GM21367 (cell line): ENCODE data around the gene OGG1.

Experiments used
- ATAC-seq: cut with Tn5 transposase; IDR thresholded peaks from one replicate; pipeline ENCODE4 v1.9.1; 2021; ENCODE audit not compliant: unreplicated experiment

Gene OGG1

GRCh38 chr3:9781978-9782603, 32.3 kb downstream of the OGG1 start:
- ATAC-seq = no peak

DNA sequence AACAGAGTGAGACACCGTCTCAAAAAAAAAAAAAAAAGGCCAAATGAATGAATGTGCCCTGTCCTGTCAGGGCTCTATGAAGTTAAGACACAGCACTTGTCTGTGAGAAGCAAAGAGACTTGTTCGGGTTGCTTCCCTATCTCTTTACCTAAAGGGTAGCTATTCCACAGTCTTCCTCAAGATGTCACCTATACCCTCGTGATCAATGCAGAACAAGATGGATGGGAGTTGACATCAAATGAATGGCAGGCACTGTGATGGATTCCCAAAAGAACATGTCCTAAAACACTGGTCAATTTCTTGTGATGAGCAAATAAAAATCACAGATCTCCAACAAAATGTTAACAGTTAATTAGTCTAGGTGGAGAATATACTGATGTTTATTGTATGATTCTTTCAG, 33.0 kb downstream of the OGG1 start:
- no peak for ATAC-seq

DNA sequence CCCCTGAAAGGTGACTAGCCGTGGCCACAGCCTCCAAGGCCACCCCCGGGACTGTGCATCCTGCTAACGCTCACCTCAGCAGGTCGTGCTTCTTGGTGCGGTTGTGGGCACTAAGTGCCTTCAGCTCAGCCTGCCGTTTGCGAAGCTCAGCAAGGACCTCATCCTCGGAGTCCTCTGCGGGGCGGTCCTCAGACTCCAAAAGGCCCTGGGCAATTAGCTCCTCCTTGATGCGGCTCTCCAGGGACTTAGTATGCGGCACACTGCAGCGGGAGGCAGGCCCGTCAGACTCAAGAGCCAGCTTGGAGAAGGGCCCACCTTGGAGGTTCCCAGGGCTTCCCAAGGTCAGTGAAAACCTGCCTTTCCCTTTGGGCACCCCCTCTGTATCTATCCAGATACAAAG, 34.2 kb downstream of the OGG1 start:
- ATAC-seq = no peak

GRCh38 chr3:9784965-9785364, 35.2 kb downstream of the OGG1 start:
- no peak for ATAC-seq

GRCh38 chr3:9785602-9786001, 35.9 kb downstream of the OGG1 start:
- ATAC-seq = no peak

DNA sequence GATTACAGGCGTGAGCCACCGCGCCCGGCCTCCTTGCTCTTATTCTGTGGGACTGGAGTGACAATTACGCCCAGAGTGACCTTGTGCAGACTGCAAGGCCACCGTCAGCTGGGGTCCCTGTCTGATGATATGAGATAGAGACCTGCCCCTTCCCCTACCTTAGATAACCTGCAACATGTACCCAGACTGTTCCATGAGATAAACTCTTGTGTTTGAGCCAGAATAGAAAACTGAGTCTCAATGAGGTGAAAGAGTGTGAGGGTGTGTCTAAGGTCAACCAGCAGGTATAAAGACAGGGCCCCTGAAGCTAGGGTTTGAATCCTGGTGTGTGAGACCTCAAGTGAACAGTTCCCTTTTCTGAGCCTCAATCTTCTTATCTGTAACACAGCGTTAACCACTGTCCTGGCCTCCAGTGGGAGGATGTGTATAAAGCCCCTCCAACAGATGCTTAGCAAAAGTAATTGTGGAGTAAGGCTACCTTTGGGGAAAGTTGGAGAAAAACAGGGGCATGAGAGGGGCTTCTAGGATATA, 36.5 kb downstream of the OGG1 start:
- no peak for ATAC-seq

- no peak for ATAC-seq
Measured at GRCh38 chr3:9786825-9787669, 37.3 kb downstream of the OGG1 start.

DNA sequence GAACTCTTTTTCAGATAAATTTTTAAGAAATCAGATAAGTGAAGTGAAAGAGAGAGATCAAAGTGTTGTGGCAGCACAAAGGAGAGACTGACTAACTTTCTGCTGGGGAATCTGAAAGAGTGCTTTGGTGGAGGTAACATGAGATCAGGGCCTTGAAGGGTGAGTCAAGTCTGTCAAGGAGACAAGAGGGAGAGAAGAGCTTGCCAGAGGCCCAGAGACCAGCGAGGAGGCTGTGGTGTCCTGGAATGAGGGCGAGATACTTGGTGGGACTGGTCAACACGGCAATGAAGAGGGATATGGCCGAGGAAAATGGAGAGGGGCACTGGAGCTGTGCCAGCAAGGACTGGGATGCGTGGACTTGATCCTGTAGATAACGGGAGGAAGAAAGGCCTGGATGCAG, 38.0 kb downstream of the OGG1 start:
- no peak for ATAC-seq

DNA sequence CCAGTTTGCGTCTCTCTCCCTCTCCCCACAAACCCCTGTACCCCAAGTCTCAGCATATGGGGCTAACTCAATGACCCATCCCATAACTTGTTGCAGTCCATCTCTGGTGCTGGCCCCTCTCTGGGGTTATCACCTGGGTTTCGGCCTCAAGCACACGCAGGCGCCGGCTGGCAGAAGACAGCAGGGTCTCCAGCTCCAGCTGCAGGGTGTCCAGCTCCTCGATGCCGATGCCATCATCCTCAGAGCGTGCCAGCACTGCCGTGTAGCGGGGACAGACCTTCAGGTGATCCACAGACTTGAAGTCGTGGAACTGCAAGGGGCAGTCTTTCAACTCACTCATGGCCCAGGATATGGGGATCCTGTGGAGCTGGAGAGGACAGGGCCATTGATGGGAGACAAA, 41.4 kb downstream of the OGG1 start:
- no peak for ATAC-seq

GRCh38 chr3:9791790-9792404, 42.1 kb downstream of the OGG1 start:
- ATAC-seq = no peak

DNA sequence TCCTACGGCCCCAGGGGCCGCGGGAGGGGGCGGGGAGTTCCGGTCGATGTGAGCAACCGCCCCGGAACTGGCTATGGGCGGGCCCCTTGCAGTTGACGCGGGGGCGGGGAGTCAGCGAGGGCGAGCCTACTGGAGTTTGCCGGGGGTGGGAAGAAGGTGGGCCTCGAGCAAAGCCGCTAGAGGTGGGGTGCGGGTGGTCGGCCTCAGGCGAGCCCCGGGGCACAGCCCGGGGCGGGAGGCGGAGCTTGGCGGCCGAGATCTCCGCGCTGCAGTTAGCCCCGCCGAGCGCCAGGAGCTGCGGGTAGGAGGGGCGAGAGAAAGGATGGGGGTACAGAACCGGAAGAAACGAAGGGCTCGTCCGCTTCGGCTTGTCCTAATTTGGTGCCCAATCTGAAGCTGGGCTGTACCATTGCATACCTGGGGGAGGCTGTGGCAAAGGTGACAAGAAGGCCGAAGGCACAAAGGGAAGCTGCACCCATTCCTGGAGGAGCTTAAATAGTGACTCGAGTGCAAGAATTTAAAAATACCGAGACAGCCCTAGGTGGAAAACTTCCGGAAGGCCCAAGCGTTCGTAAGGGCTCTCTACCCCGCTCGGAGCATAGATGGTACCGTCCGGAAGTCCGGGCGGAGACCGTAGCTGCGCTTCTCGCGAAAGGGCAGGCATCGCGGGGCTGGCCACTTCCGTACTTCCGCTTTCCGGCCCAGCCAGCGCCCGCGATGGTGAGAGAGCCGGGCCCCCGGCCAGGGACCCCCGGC, 42.8 kb downstream of the OGG1 start, which contains the start of the genes ARPC4 and TADA3:
Gene ARPC4, plus strand, starts transcription at position 678 of the 756 bp plus-strand sequence. Its CDS starts 40 bp downstream, at position 718.
Gene TADA3, minus strand, starts transcription at position 69 of the 756 bp plus-strand sequence. CDS start 1,007 bp downstream, outside the sequence.
- peak; percentile 72 for ATAC-seq

DNA sequence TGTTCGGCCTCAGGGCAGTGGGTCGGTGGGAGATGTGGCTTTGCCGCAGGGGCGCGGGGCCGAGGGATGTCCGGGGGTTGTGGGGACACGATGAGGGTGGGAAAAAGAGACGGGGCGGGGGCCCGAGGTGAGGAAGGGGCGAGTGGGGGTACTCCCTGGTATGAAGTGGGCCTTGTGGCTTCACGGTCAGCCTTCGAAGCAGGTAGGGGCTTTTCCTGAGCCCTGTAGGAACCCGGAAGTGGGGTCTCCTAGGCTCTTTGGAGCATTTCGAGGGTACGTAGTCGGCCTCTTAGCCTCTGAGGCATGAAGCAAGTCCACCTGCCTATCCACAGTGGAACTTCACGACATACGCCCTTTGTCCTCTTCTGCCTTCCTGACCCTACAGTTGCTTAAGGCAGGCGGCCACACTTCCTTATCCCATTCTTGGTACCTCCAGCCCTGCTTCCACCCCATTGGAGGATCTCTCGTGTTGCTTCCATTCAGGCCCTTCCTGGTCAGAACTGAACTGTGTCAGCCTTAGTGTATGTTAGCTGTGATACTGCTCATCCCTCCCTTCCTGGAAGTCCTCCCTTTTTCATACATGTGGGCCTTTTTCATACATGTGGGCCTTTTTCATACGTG, 43.5 kb downstream of the OGG1 start:
- no peak for ATAC-seq

DNA sequence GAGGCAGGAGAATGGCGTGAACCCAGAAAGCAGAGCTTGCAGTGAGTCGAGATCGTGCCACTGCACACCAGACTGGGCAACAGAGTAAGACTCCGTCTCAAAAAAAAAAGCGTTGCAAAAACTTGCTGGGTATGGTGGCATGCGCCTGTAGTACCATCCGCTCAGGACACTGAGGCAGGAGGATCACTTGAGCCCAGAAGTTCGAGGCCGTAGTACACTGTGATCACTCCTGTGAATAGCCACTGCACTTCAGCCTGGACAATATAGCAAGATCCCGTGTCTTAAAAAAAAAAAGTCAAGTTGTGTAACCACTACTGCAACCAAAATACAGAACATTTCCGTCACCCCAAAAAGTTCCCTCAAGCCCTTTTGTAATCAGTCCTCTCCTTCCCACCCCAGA, 44.6 kb downstream of the OGG1 start:
- ATAC-seq = no peak

DNA sequence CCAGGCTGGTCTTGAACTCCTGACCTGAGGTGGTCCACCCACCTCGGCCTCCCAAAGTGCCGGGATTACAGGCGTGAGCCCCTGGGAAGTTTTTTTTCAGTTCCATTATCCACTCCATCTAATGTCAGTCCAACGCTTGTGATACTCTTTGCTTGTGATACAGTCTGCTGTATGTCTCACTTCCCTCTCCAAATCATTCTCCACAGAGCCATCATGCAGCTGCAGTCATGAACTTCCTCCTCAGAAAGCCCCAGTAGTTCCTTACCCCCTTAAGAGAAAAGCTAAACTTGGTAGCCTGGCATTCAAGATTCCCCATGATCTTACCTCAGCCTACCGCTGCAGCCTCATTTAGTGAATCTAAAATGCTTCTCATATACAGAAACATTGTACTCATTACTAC, 45.5 kb downstream of the OGG1 start:
- no peak for ATAC-seq

DNA sequence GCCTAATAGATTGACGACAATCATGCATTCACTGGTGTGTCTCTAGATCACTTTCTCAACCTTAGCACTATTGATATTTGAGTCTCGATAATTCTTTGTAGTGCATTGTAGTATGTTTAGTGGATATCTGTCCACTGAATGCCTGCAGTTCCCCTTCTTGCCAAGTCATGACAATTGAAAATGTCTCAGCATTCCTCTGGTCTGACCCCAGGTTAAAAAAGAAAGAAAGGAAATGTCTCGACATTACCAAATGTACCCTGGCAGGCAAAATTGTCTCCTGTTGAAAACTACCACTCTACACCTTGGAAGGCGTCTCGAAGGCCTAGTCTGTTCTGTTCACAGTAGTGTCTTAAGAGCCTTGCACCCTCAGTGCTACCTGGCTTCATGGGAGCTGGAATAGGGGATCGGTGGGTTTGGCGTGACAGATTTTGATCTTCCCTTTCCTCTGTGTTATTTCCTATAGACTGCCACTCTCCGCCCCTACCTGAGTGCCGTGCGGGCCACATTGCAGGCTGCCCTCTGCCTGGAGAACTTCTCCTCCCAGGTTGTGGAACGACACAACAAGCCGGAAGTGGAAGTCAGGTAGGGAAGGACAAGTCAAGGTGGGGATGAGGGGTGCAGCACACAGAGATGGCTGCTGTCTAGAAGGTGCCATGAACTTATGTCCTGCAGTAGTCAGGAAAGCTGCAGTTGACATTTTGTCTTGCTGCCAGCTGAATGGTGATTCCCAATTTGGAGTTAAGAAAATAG, 47.6 kb downstream of the OGG1 start:
- ATAC-seq = no peak

DNA sequence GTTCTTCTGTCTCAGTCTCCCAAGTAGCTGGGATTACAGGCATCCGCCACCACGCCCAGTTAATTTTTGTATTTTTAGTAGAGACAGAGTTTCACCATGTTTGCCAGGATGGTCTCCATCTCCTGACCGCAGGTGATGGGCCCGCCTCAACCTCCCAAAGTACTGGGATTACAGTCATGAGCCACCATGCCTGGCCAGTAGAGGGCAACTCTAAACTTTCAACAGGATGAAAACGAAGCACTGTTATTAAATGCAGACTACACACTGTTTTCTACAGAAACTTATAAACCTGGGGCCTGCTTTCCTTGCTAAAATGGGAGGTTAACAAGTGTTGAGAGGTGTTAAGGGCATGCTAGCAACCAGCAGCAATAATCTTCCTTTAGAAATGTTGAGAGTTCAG, 50.8 kb downstream of the OGG1 start:
- no peak for ATAC-seq

GRCh38 chr3:9803494-9803893, 53.7 kb downstream of the OGG1 start:
- ATAC-seq = no peak

DNA sequence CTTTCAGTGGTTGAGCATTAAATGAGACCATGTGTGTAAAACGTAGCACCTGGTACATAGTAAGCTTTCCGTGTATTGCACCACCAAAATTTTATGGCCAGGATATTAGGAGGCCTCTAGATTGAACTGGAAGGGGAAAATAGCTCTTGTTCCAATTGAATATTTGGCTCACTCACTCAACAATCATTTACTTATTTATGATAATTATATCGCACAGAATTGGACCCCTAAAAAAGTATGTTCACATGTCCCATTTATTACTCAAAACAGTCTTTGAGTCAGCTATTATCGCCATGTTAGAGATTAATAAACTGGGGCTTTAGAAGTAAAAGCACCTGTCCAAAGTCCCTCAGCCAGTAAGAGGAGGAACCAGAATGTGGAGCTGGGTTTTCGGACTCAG, 55.2 kb downstream of the OGG1 start:
- ATAC-seq = no peak

DNA sequence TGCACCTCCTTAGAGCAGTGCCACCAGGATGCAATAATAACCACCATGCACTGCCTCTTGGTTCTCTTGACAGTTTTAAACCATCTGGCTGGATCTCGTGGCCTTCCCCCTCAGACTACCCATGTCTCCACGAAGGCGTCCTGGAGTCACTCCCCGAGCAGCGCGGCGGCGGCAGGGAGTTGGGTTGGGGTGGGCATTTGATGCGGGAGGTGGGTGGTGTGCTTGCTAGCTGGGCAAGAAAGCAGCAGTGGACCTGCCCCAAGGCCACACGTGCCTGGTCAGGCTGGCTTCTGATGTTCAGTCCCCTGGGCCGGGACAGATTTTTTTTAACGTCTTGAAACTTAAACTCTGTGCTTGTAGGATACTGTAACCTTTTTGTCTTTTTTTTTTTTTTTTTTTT, 56.4 kb downstream of the OGG1 start:
- ATAC-seq = no peak
